Erythroblast (primary cell): ENCODE measurements around the gene CD302.

ENCODE experiments used
- GATA1 ChIP-seq: IDR thresholded peaks from 2 replicates; pipeline ENCODE4 v1.6.1; 2011; ENCODE audit warnings: low read depth, mild to moderate bottlenecking, control low read depth, low read length, moderate library complexity
- POLR2A ChIP-seq: IDR thresholded peaks from 2 replicates; pipeline ENCODE4 v1.6.1; 2011; ENCODE audit warnings: mild to moderate bottlenecking, low read length

- no peak for TF ChIP-seq POLR2A
- TF ChIP-seq GATA1, result no peak
These were observed 20.9 kb upstream of the CD302 start for GRCh38 chr2:159818940-159819339.
